ENCODE data around the gene CAMK1.

- TF ChIP-seq USF2 (IDR thresholded peaks at IDR 0.05; ENCODE audit: low read depth, low read length) (no peak), CTCF (conservative IDR thresholded peaks at IDR 0.05; ENCODE audit: low read depth, low read length) (no peak), POLR2A (IDR thresholded peaks at IDR 0.05; ENCODE audit: low read depth, low read length) (no peak), SMC3 (IDR thresholded peaks at IDR 0.05; ENCODE audit: low read depth, low read length) (no peak), RFX5 (IDR thresholded peaks at IDR 0.05; ENCODE audit: low read depth, low read length) (no peak), RAD21 (IDR thresholded peaks at IDR 0.05; ENCODE audit: low read length) (no peak), NFE2L2 (IDR thresholded peaks at IDR 0.05; ENCODE audit: low read depth, low read length) (no peak)
Measured at GRCh38 chr3:9732080-9732739, 37.5 kb downstream of the CAMK1 start.

Data from IMR-90 (cell line).